ENCODE data around the gene SMAD2.

GRCh38 chr18:47817017-47817794 is 113.3 kb downstream of the SMAD2 start:
- TF ChIP-seq BCL6 (CRISPR knock-in tag; IDR thresholded peaks at IDR 0.05), result no peak
- no peak for TF ChIP-seq PHTF2 (CRISPR knock-in tag; IDR thresholded peaks at IDR 0.05)
- no peak for TF ChIP-seq KDM1A (IDR thresholded peaks at IDR 0.05)
